HG02610 (cell line): ENCODE data around the gene SLC35F3.
"Not testable (repeated sequence)": the region's sequence is repeated elsewhere in the genome, so short reads cannot be mapped to it uniquely, and the experiment has no call there.

Experiments
- ATAC-seq: cut with Tn5 transposase; IDR thresholded peaks from one replicate; pipeline ENCODE4 v1.9.1; 2021; ENCODE audit warnings: mild to moderate bottlenecking, moderate library complexity; ENCODE audit not compliant: unreplicated experiment

Gene SLC35F3

GRCh38 chr1:234136073-234136472 is 231.6 kb downstream of the SLC35F3 start:
- no peak for ATAC-seq

GRCh38 chr1:234139966-234140365 is 235.5 kb downstream of the SLC35F3 start:
- no peak for ATAC-seq

- ATAC-seq = no peak
Measured at GRCh38 chr1:234140388-234140787, 235.9 kb downstream of the SLC35F3 start.

- no peak for ATAC-seq
Measured at GRCh38 chr1:234141006-234141405, 236.5 kb downstream of the SLC35F3 start.

GRCh38 chr1:234143681-234144080 is 239.2 kb downstream of the SLC35F3 start:
- no peak for ATAC-seq

- no peak for ATAC-seq
Measured at GRCh38 chr1:234144901-234145300, 240.4 kb downstream of the SLC35F3 start.

GRCh38 chr1:234148350-234148749 is 243.9 kb downstream of the SLC35F3 start:
- ATAC-seq = no peak

GRCh38 chr1:234148816-234149215 is 244.3 kb downstream of the SLC35F3 start:
- no peak for ATAC-seq

- no peak for ATAC-seq
Measured at GRCh38 chr1:234149217-234149616, 244.7 kb downstream of the SLC35F3 start.

- ATAC-seq = no peak
Measured at GRCh38 chr1:234150892-234151291, 246.4 kb downstream of the SLC35F3 start.

- ATAC-seq = not testable (repeated sequence)
Measured at GRCh38 chr1:234152344-234152743, 247.9 kb downstream of the SLC35F3 start.

GRCh38 chr1:234154320-234155251 is 250.1 kb downstream of the SLC35F3 start:
- no peak for ATAC-seq

- no peak for ATAC-seq
Measured at GRCh38 chr1:234162661-234163060, 258.2 kb downstream of the SLC35F3 start.

- ATAC-seq = no peak
Measured at GRCh38 chr1:234163267-234163919, 258.9 kb downstream of the SLC35F3 start.

GRCh38 chr1:234164098-234164709 is 259.7 kb downstream of the SLC35F3 start:
- no peak for ATAC-seq

GRCh38 chr1:234168061-234168724 is 263.7 kb downstream of the SLC35F3 start:
- ATAC-seq = no peak

GRCh38 chr1:234169161-234169849 is 264.8 kb downstream of the SLC35F3 start:
- no peak for ATAC-seq

- ATAC-seq = no peak
Measured at GRCh38 chr1:234170067-234170466, 265.6 kb downstream of the SLC35F3 start.

- ATAC-seq = no peak
Measured at GRCh38 chr1:234170622-234171021, 266.1 kb downstream of the SLC35F3 start.

GRCh38 chr1:234173968-234174367 is 269.5 kb downstream of the SLC35F3 start:
- no peak for ATAC-seq

- ATAC-seq = no peak
Measured at GRCh38 chr1:234175363-234175762, 270.9 kb downstream of the SLC35F3 start.
